NCI-H774 (cell line): ENCODE measurements around the gene ENG.
"Not testable (repeated sequence)": the region's sequence is repeated elsewhere in the genome, so short reads cannot be mapped to it uniquely, and the experiment has no call there.

ENCODE experiments used
- DNase-seq: peaks from one replicate; lab custom pipeline; 2025; lab: John Stamatoyannopoulos, UW

The ENG gene

DNA sequence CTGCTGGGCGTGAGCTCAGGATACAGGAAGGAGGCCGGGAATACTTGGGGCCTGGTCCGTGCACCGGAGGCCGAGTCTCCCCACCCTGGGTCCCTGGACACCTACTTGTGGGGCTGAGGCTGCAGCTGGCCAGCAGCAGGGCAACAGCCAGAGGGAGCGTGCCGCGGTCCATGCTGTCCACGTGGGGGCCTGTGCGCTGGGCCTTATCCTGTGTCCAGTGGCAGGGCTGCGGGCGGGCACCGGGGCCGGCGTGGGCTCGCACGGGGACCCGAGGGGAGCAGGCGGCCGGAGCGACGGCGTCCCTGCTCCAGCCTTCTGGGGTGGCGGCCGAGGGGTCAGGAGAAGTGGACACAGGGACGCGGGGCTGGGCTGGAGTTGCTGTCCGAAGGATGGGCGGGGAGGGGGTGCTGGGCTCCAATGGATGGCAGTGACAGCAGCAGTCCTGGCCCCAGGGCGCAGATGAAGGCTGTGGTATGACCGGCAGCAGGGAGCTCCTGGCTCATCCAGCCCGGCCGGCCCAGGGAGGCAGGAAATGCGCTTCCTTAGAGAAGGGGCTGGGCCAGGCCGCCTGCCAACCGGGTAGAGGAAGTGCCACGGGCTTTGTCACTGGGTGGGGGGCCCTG lies at the start of gene ENG:
Gene ENG, minus strand, starts transcription at position 475 of the 623 bp plus-strand sequence. Its CDS starts 303 bp downstream, at position 172.
- no peak for DNase-seq

DNA sequence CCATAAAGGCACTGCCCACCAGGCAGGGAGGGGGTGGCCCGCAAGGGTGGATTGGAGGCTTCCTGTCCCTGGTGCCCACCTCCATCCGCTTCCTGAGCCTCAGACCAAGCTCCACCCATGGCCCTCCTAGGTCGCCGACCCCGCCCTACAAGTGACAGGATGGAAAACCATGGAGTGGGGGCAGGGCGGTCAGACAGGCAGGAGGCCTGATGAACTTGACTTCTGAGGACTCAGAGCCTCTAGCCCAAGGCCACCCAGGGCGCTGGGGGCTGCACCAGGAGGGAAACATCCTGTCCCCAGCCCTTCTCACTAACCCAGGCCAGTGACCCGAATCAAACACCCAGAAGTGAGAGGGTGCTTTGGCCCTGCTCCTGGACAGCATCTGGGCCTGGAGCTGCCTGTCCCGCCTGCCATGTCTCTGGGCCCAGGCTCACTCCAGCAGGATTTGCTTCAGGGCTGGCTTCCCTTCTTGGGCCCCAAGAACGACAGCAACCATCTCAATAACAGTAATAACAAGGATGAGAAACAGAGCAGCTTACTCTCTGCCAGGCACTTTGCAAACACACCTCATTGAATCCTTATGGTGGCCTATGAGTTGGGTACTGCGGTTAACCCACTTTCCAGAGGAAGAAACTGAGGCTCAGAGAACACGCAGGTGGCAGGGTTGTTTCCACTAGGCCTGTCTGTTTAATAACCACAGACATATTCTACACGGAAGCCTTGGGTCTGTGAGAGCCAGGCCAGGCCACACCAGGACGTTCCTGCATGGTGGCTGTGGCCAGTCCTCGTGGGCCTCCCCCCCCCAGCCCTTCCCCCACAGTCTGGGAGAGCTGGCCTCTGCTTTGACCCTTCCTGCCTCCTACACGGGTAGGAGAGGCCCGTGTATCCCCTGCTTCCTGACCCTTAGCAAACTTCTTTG lies 49.4 kb upstream of the ENG start:
- DNase-seq: no peak

DNA sequence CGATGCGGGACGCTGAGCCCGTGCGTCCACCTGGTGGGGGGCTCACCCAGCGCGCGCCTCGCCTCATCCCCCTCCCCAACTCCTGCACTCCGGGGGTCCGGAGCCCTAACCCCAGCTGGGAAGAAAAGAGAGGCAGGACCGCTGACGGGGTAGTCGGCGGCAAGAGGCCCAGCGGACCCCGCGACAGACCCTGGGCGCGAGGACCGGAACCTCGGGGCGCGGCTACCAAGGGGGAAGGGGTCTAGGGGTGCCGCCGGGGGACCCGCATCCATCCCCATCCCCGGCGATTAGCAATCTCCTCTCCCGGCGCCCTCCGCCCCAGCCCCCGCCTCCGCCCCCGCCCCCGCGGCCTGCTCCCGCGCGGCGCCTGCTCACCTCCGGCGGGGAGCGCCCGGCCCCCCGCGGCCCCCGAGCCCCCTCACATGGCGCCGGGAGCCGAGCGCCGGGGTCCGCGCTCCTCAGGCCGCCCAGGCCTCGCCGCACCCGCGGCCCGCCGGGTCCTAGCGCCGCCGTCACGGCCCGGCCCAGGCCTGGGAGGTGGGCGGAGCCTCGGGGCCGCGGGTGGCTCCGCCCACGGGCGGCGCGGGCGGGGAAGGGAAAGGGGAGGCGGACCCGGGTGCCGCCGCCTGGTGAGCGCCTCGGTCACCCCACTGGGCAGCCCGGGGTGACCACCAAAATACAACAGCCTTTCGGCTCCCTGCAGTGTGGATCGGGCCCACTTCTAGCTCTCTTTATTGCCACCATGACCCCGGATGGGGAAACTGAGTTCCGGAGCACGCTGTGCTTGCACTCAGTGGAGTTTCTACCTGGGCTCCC lies 44.9 kb upstream of the ENG start, which contains the start of gene ST6GALNAC6:
Gene ST6GALNAC6, minus strand, starts transcription at position 476 of the 816 bp plus-strand sequence. CDS start 1,622 bp downstream, outside the sequence.
- DNase-seq: peak; percentile 75

DNA sequence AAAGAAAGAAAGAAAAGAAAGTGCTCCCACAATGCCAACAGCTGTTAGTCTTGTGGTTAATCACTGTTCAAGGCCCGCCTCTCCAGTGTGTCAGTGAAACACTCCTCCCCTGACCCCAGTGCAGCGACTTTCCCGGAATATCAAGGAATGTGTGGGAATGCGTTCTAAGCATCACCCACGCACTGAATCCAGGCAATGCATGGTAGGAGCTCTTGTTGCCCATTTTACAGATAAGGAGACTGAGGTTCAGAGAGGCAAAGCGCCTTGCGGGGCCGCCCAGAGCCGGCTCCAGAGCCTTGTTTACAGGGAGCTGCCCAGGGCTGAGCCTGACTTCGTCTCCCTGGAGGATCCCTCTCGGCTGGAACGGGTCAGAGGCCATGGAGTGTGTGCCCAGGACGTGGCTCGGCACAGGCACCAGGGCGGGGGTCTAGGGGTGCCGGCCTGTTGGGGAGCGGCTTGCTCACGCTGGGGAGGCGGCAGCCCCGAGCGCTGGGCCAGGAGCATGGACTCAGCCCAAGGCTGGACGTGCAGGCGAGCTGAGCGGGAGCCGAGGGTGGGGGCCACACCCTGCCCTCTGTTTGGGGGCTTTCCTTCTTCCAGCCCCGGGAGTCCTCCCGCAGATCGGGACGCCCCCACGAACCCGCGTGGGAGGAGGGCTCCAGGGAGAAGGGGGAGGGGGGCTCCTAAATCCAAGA lies 44.1 kb upstream of the ENG start:
- no peak for DNase-seq

DNA sequence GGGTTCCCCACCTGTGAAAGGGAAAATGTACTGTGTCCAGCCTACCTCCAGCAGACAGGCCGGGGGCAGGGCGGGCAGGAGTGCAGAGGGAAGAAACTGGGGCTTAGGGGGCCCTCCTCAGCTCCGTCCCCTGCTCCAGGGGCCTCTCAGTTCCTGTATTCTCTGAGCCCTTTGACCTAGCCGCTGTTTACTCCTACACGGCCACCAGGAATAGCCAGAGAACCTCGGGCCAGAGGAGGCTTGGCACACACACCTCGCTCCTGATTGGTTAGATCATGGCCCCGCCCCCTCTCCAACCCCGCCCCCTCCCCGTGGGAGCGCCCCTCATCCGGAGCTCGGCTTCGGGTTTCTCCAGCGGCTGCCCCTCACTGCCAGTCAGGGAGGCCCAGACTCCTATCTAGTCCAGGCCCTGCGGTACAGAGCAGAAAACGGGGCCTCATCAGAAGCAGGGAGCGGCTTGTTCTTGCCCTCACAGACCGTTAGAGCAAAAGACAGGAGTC lies 42.8 kb upstream of the ENG start:
- no peak for DNase-seq

DNA sequence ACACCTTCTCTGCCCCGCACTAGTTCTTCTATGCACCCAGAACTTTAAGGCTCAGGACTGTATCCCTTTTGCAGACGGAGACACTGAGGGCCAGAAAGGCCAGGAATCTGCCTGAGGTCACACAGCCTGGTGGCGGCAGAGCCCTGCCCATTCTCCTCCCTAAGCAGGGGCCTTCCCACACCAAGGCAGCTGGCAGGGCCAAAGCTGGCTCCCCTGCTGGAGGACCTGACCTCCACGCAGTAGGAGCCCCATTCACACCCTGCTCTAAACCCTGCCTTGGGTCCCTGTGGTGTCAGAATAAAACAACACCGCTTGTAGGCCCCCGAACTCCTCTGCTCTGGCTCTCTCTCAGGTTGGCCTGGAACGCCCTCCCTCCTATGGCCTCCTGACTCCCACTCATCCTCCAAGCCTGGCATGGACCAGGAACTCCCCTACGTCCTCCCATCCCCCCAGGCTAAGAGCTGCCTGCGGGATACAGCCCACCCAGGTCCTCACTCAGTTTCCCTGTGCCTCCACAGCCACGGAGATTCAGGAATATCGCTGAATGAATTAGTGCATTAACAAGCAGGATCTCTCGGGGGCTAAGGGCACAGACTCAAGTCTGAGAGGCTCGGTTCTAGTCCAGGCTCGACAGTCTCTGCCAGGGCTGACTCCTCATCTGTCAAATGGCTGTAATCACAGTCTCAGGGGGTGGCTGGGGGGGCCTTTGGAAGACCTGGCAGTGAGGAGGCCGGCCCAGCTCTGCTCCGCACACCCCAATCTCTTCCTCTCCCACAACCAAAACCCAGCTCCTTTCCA lies 42.1 kb upstream of the ENG start:
- DNase-seq: no peak

DNA sequence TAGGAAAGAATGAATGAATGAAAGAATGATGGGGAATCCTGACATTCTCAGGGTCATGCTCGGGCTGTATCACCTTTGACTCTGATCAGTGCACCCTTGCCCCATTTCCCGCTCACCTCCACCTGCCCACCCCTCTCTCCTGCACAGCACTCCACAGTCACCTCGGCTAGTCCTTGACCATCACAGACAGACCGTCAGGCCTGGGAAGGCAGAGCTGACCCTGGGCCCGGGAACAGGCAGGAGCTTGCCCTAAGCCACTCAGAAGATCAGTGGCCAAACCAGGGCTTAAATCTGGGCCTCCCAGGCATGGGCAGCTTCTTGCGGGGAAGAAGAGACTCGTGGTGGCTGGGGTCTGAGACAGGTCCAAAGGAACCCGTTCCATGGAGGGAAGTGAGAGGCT lies 41.4 kb upstream of the ENG start:
- no peak for DNase-seq

DNA sequence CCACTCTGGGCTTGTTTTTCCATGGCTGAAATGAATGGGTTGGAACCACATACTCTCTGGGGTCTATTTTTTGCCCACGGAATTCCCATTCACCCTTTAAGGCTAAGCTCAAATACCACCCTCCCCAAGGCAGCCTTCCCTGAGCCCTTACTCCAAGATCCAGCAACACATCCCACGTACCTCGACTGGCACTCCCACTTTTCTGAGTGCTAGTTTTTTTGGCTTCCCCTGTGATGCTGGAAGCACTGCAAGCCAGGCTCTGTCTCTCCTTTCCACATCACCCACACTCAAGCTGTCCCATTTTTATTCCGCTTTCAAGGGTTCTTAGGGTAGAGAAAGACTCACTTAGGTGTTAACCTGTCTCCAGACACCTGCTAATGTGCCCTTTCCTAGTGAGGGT lies 38.9 kb upstream of the ENG start:
- DNase-seq: no peak

DNA sequence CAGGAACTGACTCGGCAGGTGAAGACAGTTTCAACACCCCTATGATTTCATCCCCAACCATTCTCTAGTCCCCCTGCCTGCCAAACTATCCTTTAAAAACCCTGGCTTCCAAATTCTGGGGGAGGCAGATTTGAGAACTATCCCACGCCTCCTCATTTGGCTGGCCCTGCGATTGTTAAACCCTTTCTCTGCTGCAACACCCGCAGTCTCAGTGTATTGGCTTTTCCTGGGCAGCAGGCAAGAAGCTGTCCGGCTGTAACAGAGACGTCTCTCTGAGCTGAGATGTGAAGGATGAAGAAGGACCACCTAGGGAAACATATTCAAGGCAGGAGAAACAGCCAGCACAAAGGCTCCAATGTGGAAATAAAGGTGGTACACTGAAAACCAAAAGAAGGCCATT lies 38.4 kb upstream of the ENG start:
- DNase-seq: no peak

DNA sequence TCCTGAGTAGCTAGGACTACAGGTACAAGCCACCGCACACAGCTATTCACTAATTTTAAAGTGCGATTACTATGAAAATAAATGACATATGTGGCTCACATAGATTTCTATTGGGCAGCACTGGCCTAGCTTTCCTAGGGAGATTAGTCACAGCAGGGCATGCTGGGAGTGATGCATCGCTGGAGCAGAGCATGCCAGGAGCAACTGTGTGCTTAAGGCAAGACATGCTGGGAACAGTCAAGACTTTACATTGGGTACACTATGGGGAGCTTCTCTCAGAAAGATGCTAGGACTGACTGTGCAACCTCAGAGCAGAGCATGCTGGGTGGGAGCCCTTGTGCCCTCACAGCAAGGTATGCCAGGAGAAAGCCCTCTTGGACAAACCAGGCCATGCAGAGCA lies 35.6 kb upstream of the ENG start:
- DNase-seq: no peak

DNA sequence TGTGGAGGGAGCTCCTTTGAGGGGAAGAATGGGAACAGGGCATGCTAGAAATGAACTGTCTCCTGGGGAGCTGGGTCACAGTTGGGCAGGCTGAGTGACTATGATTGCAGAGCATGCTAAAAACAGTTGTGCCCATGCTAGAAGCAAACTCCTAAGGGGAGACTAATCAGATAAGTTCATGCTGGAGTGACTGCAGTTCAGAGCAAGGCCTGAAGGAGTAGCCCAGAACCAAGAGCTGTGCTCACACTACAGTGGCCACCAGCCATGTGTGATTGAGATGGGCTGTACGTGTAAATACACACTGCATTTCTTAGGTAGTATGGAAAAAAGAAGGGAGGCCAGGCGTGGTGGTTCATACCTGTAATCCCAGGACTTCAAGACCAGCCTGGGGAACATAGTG lies 33.3 kb upstream of the ENG start:
- DNase-seq: no peak

DNA sequence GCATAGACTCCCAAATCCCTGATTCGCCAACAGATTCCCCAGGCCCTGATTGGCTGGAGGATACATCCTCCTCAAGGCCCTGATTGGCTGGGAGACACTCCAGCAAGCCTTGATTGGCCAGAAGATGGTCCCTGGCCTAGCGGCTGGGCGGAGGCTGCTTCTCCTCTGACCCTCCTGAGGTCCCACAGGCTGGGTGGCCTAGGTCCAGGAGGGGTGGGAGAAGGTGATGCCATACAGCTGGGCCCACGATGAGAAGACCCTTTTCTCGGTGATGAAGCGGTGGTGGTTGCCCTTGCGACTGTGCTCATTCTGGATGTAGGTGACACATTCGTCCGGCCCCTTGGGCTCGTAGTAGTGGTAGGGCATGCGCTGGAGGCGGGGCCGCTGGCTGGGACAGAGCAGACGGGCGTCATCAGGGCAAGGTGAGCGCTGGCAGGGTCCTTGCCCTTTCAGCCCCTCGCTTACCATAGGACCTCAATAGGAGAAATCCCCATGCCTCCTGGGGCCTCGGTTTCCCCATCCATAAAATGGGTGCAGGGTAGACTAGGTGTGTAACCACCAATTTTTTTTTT lies 32.0 kb upstream of the ENG start:
- no peak for DNase-seq

DNA sequence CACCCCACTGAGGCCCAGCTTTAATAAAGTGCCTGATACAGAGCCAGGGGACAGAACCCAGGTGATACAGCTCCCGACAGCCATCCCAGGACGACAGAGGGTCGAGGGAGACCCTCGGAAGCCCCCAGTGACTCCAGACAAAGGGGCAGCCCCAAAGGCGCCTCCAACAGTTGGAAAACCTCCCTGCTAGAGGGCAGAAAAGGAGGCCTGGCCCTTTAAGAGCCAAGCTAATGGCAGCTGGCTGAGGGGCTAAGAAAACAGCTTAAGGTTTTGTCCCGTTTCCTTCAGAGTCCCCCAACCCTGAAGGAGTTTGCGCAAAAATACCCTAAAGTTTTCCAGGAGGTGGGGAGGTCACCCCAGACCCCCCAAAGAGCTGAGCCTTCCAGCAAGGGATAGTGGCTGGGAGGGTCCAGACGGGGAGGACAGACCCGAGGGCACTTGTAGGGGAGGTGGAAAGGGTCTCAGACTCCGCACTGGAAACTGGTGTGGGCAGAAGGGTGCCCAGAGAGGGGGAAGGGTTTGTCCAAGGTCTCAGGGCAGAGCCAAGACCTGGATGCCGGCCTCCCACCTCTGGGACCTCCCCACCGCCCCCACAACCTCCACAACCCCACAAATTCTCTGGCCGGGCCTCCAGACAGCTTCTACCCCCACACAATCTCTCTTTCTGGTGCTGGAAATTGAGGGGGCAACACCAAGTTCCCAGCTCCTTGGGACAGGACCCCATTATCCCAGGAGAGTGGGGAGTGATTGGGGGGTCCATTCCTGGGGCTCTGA lies 31.2 kb upstream of the ENG start:
- no peak for DNase-seq

DNA sequence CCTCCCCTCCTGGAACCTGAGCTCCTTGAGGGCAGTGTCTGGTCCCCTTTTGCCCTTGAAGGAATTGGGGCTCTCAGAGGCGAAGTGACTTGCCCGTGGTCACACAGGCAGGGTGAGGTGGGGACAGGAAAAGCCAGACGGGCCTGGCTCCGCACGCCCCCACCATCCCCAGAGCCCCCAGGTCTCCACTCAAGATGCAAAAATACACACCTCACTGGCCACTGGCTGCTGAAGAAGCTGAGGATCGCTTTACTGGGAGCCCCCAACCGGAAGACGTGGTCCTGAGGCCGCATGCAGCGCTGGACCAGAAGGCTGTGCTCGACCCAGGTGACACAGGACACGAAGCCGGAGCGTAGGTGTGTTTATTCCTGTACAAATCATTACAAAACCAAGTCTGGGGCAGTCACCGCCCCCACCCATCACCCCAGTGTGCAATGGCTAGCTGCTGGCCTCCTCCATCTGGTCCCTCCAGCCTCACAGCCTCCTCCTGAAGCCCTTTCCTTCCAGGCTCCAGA lies 30.6 kb upstream of the ENG start:
- DNase-seq: no peak

DNA sequence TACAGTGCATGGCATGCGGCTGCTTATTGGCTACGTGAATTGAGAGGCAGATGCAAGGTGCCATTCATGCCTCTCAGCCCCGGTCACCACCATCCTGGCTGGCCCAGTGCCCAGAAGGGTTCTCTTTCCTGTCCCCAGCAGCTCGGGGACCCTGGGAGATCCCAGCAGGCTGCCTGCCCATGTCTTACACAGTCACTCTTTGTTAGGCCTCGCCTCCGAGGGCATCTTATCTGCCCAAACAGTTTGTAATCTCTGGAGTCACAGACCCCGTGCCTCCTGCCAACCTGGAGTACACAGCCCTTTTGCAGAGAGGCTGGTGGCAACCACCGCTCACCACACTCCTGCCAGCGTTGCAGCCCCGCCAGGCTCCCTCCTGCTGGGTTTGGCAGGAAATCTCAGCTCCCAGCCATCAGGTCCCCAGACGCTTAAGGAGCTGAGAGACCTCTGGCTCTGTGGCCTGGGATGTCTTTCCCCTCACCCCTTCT lies 30.0 kb upstream of the ENG start:
- DNase-seq: no peak

DNA sequence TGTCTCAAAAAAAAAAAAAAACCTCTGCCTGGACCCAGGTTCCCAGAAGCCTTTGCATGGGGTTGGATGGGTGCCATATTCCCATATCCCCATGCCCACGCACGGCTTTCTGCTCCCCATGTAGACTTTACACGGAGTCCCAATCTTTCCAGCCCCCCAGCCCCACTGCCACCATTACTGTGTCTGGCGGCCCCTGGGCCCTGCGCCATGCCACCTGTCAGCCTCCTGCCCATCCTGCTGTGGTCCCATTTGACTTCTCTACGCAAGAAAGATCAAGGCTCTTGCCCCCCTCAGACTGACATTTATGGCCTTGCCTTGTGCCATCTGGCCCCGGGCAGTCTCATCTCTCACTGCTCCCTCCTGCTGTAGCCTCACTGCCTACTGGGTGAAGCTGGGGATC lies 29.5 kb upstream of the ENG start:
- DNase-seq: no peak

DNA sequence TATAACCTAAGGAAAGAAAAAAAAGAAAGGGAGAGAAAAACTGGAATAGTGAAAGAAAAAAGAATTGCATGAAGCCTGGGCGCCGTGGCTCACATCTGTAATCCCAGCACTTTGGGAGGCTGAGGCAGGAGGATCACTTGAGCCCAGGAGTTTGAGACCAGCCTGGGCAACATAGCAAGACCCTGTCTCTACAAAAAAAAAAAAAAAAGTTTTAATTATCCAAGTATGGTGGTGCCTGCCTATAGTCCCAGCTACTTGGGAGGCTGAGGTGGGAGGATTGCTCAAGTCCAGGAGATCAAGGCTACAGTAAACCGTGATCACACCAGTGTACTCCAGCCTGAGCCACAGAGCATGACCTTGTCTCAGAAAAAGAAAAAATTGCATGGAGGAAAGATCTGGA lies 27.3 kb upstream of the ENG start:
- not testable (repeated sequence) for DNase-seq

DNA sequence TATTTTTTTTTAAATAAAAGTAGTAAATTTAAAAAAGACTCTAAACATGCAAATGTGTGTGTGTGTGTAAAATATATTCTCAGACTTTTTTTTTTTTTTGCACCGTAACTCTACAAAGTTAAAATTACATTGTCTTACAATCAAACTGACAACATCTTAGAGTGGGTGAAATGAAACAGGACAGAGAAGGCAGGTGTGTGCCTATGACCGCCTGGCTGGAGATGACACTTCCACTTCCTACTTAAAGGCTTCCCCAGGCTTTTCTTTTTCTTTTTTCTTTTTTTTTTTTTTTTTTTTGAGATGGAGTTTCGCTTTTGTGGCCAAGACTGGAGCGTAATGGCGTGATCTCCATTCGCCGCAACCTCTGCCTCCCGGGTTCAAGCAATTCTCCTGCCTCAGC lies 25.7 kb upstream of the ENG start:
- no peak for DNase-seq

DNA sequence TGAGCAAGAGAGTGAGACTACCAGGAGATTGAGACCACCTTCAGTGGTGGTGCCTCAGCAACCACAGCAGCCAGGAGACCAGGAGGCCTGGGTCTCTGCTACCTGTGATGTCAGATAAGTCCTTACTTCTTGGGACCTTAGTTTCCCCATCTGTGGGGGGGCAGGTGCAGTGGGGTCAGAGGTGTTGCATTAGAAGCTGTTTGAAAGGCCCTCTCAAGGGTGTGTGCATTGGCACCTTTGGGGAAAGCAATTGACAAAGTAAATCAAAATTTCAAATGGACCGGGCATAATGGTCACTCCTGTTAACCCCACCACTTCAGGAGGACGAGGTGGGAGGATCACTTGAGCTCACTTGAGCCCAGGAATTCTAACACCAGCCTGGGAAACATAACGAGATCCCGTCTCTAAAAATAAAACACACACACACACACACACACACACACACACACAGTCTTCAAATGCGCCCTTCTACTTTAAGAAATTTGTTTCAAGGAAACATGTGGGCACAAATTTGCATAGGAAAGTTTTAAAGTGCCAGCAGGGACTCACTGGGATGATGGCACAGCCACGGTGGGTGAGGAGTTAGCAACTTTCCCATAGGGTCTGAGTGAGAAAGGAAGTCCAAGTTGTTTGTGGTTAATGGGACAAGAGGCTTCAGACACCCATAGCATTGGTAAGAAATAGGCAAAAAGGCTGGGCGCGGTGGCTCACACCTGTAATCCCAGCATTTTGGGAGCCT lies 24.4 kb upstream of the ENG start:
- no peak for DNase-seq
